Measurements from ENCODE around the gene TRIM45.

DNA sequence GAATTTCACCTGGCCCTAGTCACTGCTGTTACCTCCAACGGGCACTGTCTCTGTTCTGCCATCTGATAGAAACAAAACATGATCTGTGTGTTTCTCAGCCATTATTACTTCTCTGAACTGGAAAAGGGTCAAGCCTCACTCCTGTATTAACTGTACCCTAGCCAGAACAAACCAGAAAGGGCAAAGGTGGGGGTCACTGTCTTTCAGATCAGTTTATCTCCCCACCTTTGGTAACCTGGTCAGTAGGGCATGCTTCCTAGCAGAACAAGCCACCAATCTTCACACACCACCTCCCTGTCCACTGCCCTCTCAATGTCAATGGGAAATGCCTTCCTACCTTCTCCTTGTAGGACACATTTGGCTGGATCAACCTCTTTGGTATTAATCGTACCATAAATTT, 3.9 kb downstream of the TRIM45 start:
- no peak for TF ChIP-seq POLR2A (IDR thresholded peaks at IDR 0.05; ENCODE audit: low read length)
- TF ChIP-seq GATA1 (IDR thresholded peaks at IDR 0.05; ENCODE audit: low read depth, low read length), result no peak

Data from erythroblast (primary cell).